ENCODE data around the gene PI4K2A.
A peak's percentile ranks its signal among the peaks of the same experiment; 100 is the strongest.

The PI4K2A gene

GRCh38 chr10:97640174-97640867 is at the start of gene PI4K2A:
Gene PI4K2A (plus strand): TSS chr10:97640671. CDS start chr10:97640743, 72 bp downstream.
- no peaks in the 10 kb centered on the region for H3K9me3 Mint-ChIP-seq
- peak within 1 kb of the TSS; percentile 89 for H3K27ac Mint-ChIP-seq
- H3K27me3 Mint-ChIP-seq: no peaks in the 10 kb centered on the region
- peaks cover 3% of the 10 kb centered on the region for H3K36me3 Mint-ChIP-seq
- peaks cover 26% of the 10 kb centered on the region for H3K4me1 Mint-ChIP-seq
- H3K4me3 Mint-ChIP-seq: peak within 1 kb of the TSS; percentile 97

- no peaks in the 10 kb centered on the region for H3K27me3 Mint-ChIP-seq
- H3K4me3 Mint-ChIP-seq: no peak overlapping the region
- no peak overlapping the region for H3K27ac Mint-ChIP-seq
- no peaks in the 10 kb centered on the region for H3K9me3 Mint-ChIP-seq
- H3K4me1 Mint-ChIP-seq: no peaks in the 10 kb centered on the region
- H3K36me3 Mint-ChIP-seq: no peaks in the 10 kb centered on the region
Observed at GRCh38 chr10:97590748-97591495, 49.5 kb upstream of the PI4K2A start.

GRCh38 chr10:97593421-97593820 is 47.0 kb upstream of the PI4K2A start:
- H3K27me3 Mint-ChIP-seq: no peaks in the 10 kb centered on the region
- H3K27ac Mint-ChIP-seq: no peak overlapping the region
- H3K4me1 Mint-ChIP-seq: no peaks in the 10 kb centered on the region
- H3K4me3 Mint-ChIP-seq: no peak overlapping the region
- H3K36me3 Mint-ChIP-seq: no peaks in the 10 kb centered on the region
- H3K9me3 Mint-ChIP-seq: no peaks in the 10 kb centered on the region

- H3K4me3 Mint-ChIP-seq: no peak overlapping the region
- H3K9me3 Mint-ChIP-seq: no peaks in the 10 kb centered on the region
- H3K4me1 Mint-ChIP-seq: no peaks in the 10 kb centered on the region
- H3K27me3 Mint-ChIP-seq: no peaks in the 10 kb centered on the region
- no peaks in the 10 kb centered on the region for H3K36me3 Mint-ChIP-seq
- no peak overlapping the region for H3K27ac Mint-ChIP-seq
Observed at GRCh38 chr10:97596101-97597082, 44.1 kb upstream of the PI4K2A start.

GRCh38 chr10:97597778-97598177 is 42.7 kb upstream of the PI4K2A start:
- Mint-ChIP-seq H3K4me3 (no peak overlapping the region), H3K4me1 (no peaks in the 10 kb centered on the region), H3K9me3 (no peaks in the 10 kb centered on the region), H3K27me3 (no peaks in the 10 kb centered on the region), H3K36me3 (no peaks in the 10 kb centered on the region), H3K27ac (no peak overlapping the region)

- Mint-ChIP-seq H3K4me1 (no peaks in the 10 kb centered on the region), H3K4me3 (no peak overlapping the region), H3K27me3 (no peaks in the 10 kb centered on the region), H3K27ac (no peak overlapping the region), H3K9me3 (no peaks in the 10 kb centered on the region), H3K36me3 (no peaks in the 10 kb centered on the region)
Observed at GRCh38 chr10:97598407-97599271, 41.8 kb upstream of the PI4K2A start.

- Mint-ChIP-seq H3K36me3 (no peaks in the 10 kb centered on the region), H3K27me3 (no peaks in the 10 kb centered on the region), H3K4me1 (no peaks in the 10 kb centered on the region), H3K27ac (no peak overlapping the region), H3K9me3 (no peaks in the 10 kb centered on the region), H3K4me3 (no peak overlapping the region)
Observed at GRCh38 chr10:97599272-97599619, 41.2 kb upstream of the PI4K2A start.

GRCh38 chr10:97600616-97601015 is 39.9 kb upstream of the PI4K2A start:
- no peaks in the 10 kb centered on the region for H3K36me3 Mint-ChIP-seq
- no peaks in the 10 kb centered on the region for H3K4me1 Mint-ChIP-seq
- peaks cover 2% of the 10 kb centered on the region for H3K27me3 Mint-ChIP-seq
- H3K9me3 Mint-ChIP-seq: no peaks in the 10 kb centered on the region
- H3K27ac Mint-ChIP-seq: no peak overlapping the region
- H3K4me3 Mint-ChIP-seq: no peak overlapping the region

- Mint-ChIP-seq H3K4me3 (no peak overlapping the region), H3K27ac (no peak overlapping the region), H3K9me3 (no peaks in the 10 kb centered on the region), H3K4me1 (no peaks in the 10 kb centered on the region), H3K36me3 (no peaks in the 10 kb centered on the region), H3K27me3 (peaks cover 2% of the 10 kb centered on the region)
Observed at GRCh38 chr10:97601268-97602215, 38.9 kb upstream of the PI4K2A start.

- H3K27me3 Mint-ChIP-seq: peaks cover 2% of the 10 kb centered on the region
- no peaks in the 10 kb centered on the region for H3K9me3 Mint-ChIP-seq
- no peaks in the 10 kb centered on the region for H3K36me3 Mint-ChIP-seq
- H3K27ac Mint-ChIP-seq: no peak overlapping the region
- no peaks in the 10 kb centered on the region for H3K4me1 Mint-ChIP-seq
- no peak overlapping the region for H3K4me3 Mint-ChIP-seq
Observed at GRCh38 chr10:97607095-97607636, 33.3 kb upstream of the PI4K2A start.

- H3K9me3 Mint-ChIP-seq: no peaks in the 10 kb centered on the region
- no peak overlapping the region for H3K4me3 Mint-ChIP-seq
- H3K36me3 Mint-ChIP-seq: no peaks in the 10 kb centered on the region
- peaks cover 2% of the 10 kb centered on the region for H3K27me3 Mint-ChIP-seq
- no peak overlapping the region for H3K27ac Mint-ChIP-seq
- no peaks in the 10 kb centered on the region for H3K4me1 Mint-ChIP-seq
Observed at GRCh38 chr10:97608991-97609561, 31.4 kb upstream of the PI4K2A start.

GRCh38 chr10:97611473-97611872 is 29.0 kb upstream of the PI4K2A start:
- H3K36me3 Mint-ChIP-seq: no peaks in the 10 kb centered on the region
- H3K4me1 Mint-ChIP-seq: no peaks in the 10 kb centered on the region
- H3K4me3 Mint-ChIP-seq: no peak overlapping the region
- no peaks in the 10 kb centered on the region for H3K27me3 Mint-ChIP-seq
- H3K9me3 Mint-ChIP-seq: no peaks in the 10 kb centered on the region
- no peak overlapping the region for H3K27ac Mint-ChIP-seq

GRCh38 chr10:97612386-97612785 is 28.1 kb upstream of the PI4K2A start:
- Mint-ChIP-seq H3K27ac (no peak overlapping the region), H3K4me1 (no peaks in the 10 kb centered on the region), H3K27me3 (no peaks in the 10 kb centered on the region), H3K36me3 (no peaks in the 10 kb centered on the region), H3K4me3 (no peak overlapping the region), H3K9me3 (no peaks in the 10 kb centered on the region)

GRCh38 chr10:97618285-97618684 is 22.2 kb upstream of the PI4K2A start:
- no peak overlapping the region for H3K27ac Mint-ChIP-seq
- H3K9me3 Mint-ChIP-seq: no peaks in the 10 kb centered on the region
- no peak overlapping the region for H3K4me3 Mint-ChIP-seq
- no peaks in the 10 kb centered on the region for H3K36me3 Mint-ChIP-seq
- no peaks in the 10 kb centered on the region for H3K4me1 Mint-ChIP-seq
- no peaks in the 10 kb centered on the region for H3K27me3 Mint-ChIP-seq

All from activated naive CD4-positive, alpha-beta T cell treated with anti-CD3 and anti-CD28 coated beads, Interleukin-2, amount 50 U/mL, for 24 hours (primary cell).